B cell (primary cell): ENCODE data around the gene NCLN. TPM values are rescaled to one million over a fixed set of nuclear protein-coding genes. Genes with fewer than 3 reads are reported as not detected.

Source experiments
- ATAC-seq: fragments of 200-7000 bp; cut with Tn5 transposase; one replicate; pipeline ENCODE4 v1.10.0; 2021; ENCODE audit warnings: low read depth, mild to moderate bottlenecking, moderate number of reproducible peaks, moderate library complexity
- CTCF ChIA-PET: fragments of 350-600 bp; sonication (Branson Sonifier 250); formaldehyde crosslinking; loops from one replicate; lab custom pipeline; 2021; ENCODE audit warnings: antibody characterized with exemption, inconsistent platforms; lab: Charles Lee
- POLR2A ChIA-PET: fragments of 350-600 bp; sonication (Branson Sonifier 250); formaldehyde crosslinking; loops from one replicate; lab custom pipeline; 2021; ENCODE audit warnings: antibody characterized with exemption; lab: Charles Lee
- DNase-seq: peaks from one replicate; pipeline ENCODE4 v3.0.0; 2013
- H2AFZ ChIP-seq: 2 replicates; pipeline ENCODE4 v1.6.1; 2012; ENCODE audit warnings: mild to moderate bottlenecking, low read depth, low read length; ENCODE audit not compliant: insufficient read depth, poor library complexity, severe bottlenecking
- H3K27ac ChIP-seq, 2 donors: 1 replicate in 1 of 2; 2 replicates in 1 of 2; pipeline ENCODE4 v1.5.1; 2012 to 2013; ENCODE audit warnings: low read length in 2 of 2, mild to moderate bottlenecking in 2 of 2, moderate library complexity in 1 of 2
- H3K27me3 ChIP-seq, 4 experiments: fragments of 200-600 bp in 1 of 4; sonication (generic) in 1 of 4; replicated peaks in 1 of 4; 1 replicate in 2 of 4; 2 replicates in 2 of 4; pipeline versions ENCODE4 v1.6.1 to v1.7.0; 2013 to 2016; ENCODE audit warnings: low read length in 3 of 4, mild to moderate bottlenecking in 2 of 4, mixed read lengths in 1 of 4, moderate library complexity in 1 of 4; ENCODE audit not compliant: insufficient read depth in 4 of 4, control insufficient read depth in 3 of 4; ENCODE audit errors: control extremely low read depth in 1 of 4
- H3K36me3 ChIP-seq, 2 experiments: replicated peaks in 1 of 2; 1 replicate in 1 of 2; 2 replicates in 1 of 2; pipeline versions ENCODE4 v1.6.1 to v1.7.1; 2013; ENCODE audit warnings: low read length in 1 of 2; ENCODE audit not compliant: insufficient read depth in 2 of 2, control insufficient read depth in 1 of 2; ENCODE audit errors: control extremely low read depth in 1 of 2, extremely low read depth in 1 of 2
- H3K4me1 ChIP-seq, 2 donors: fragments of 200-600 bp in 1 of 2; sonication (generic) in 1 of 2; 1 replicate in 1 of 2; 2 replicates in 1 of 2; pipeline versions ENCODE4 v1.5.1 to v1.6.1; 2013 to 2017; ENCODE audit warnings: low read length in 2 of 2; ENCODE audit not compliant: control insufficient read depth in 2 of 2, insufficient read depth in 2 of 2
- H3K4me2 ChIP-seq: replicated peaks from 2 replicates; pipeline ENCODE3; 2012; ENCODE audit warnings: mild to moderate bottlenecking, low read depth, low read length; ENCODE audit not compliant: poor library complexity, severe bottlenecking
- H3K4me3 ChIP-seq, 5 experiments: fragments of 200-600 bp in 1 of 5; sonication (generic) in 1 of 5; 1 replicate in 3 of 5; 2 replicates in 2 of 5; pipeline versions ENCODE4 v1.5.1 to v1.7.0; 2011 to 2016; ENCODE audit warnings: low read length in 4 of 5, mild to moderate bottlenecking in 4 of 5, low read depth in 2 of 5, control low read depth in 1 of 5, moderate library complexity in 1 of 5; ENCODE audit not compliant: insufficient read depth in 1 of 5; ENCODE audit errors: control extremely low read depth in 1 of 5, extremely low read depth in 1 of 5
- H3K79me2 ChIP-seq: fragments of 200-600 bp; sonication (generic); one replicate; pipeline ENCODE4 v1.6.0; 2016; ENCODE audit warnings: low read length; ENCODE audit not compliant: control insufficient read depth, insufficient read depth
- H3K9ac ChIP-seq: fragments of 200-600 bp; sonication (generic); 2 replicates; pipeline ENCODE4 v1.6.1; 2017; ENCODE audit warnings: mild to moderate bottlenecking, low read length, moderate library complexity
- H3K9me3 ChIP-seq, 3 donors: one replicate each; pipeline versions ENCODE4 v1.6.1 to v1.7.1; 2013; ENCODE audit warnings: low read length in 2 of 3; ENCODE audit not compliant: control insufficient read depth in 2 of 3, insufficient read depth in 1 of 3; ENCODE audit errors: control extremely low read depth in 1 of 3
- H4K20me1 ChIP-seq: 2 replicates; pipeline ENCODE4 v1.6.0; 2012; ENCODE audit warnings: mild to moderate bottlenecking, low read length; ENCODE audit not compliant: insufficient read depth, control insufficient read depth, poor library complexity, severe bottlenecking
- H3K27ac Mint-ChIP-seq: one replicate; pipeline ENCODE4 v1.8.0; 2021; ENCODE audit warnings: mixed read lengths
- H3K27me3 Mint-ChIP-seq: one replicate; pipeline ENCODE4 v1.8.0; 2021; ENCODE audit warnings: mixed read lengths
- H3K4me1 Mint-ChIP-seq: one replicate; pipeline ENCODE4 v1.8.0; 2021; ENCODE audit warnings: mixed read lengths
- H3K4me3 Mint-ChIP-seq: one replicate; pipeline ENCODE4 v1.8.0; 2021; ENCODE audit warnings: mixed read lengths
- H3K9me3 Mint-ChIP-seq: one replicate; pipeline ENCODE4 v1.8.0; 2022; ENCODE audit warnings: mixed read lengths; ENCODE audit not compliant: insufficient read depth
- EZH2 ChIP-seq: IDR thresholded peaks from 2 replicates; pipeline ENCODE4 v1.6.1; 2012; ENCODE audit warnings: borderline replicate concordance, low read depth, mild to moderate bottlenecking, moderate library complexity, low read length; ENCODE audit not compliant: insufficient read depth, poor library complexity, severe bottlenecking
- WGBS: methylation state at CpG from one replicate; pipeline ENCODE4 v1.1.5; 2013; ENCODE audit warnings: missing lambda C conversion rate; ENCODE audit not compliant: insufficient coverage; 5-methylcytosine and 5-hydroxymethylcytosine counted together
- intact Hi-C: fragments of 100-400 bp; cut with micrococcal nuclease; formaldehyde crosslinking; loops from one replicate; pipeline ENCODE4 v1.10.0; 2022
- polyA plus RNA-seq: library from polyadenylated mRNA; depleted of rRNA; stranded (reverse); fragments of >200 nt; gene quantifications from 2 replicates; pipeline ENCODE4 v1.2.3, GENCODE V29; 2012
- total RNA-seq, 2 donors: library from RNA; stranded (reverse); fragments of 120-200 nt in 1 of 2; gene quantifications; 1 replicate in 1 of 2; 2 replicates in 1 of 2; pipeline versions ENCODE4 v1.2.3 to v1.2.4, GENCODE V29; 2013 to 2022
- TF ChIP-seq, protein P1 (sequence below): fragments of 200-600 bp; IDR thresholded peaks from one replicate; pipeline ENCODE4 v1.8.0; 2022; ENCODE audit warnings: antibody characterized with exemption, mild to moderate bottlenecking

Gene NCLN
- total and polyA plus RNA-seq, 2 donors (not counting 1 experiment from before 2014, with no cell fraction given) = 55.0 to 82.0 TPM

DNA sequence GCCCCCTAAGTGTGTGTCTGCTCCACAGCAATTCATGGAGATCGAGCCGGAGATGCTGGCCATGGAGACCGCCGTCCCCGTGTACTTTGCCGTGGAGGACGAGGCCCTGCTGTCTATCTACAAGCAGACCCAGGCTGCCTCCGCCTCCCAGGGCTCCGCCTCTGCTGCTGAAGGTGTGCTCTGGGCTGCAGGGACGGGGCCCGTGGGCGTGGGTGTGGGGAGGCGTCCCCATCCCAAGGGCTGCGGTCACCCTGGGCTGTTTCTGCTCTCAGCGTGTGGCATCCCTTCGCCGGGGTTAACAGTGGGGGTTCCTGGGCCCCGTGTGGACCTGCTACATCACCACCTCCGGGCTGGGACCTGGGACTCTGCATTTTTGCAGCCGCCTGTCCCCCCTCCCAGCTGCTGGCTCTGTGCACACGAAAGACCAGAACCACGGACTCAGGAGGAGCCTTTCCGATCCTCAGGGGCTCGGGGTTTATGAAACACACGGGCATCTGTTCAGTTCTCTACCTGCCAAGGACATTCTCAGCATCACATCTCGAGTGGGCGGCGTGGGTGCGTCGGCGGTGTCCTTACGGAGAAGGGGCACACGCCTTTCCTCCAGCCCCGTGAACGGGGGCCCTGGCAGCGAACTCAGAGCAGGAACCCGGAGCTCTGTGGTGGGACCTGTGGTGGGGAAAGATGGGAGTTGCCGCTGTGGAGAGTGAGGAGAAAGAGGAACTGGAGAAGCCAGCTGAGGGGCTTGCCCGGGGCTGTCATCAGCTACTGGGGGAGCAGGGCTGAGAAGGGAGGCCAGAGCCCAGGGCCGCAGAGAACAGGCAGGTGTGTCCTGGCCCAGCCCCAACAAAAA lies 7.8 kb downstream of the NCLN start:
- Mint-ChIP-seq H3K9me3 (no peaks in the 10 kb centered on the region), H3K4me1 (peaks cover 17% of the 10 kb centered on the region), H3K27ac (no peak overlapping the region), H3K27me3 (no peaks in the 10 kb centered on the region), H3K4me3 (no peak overlapping the region)
- 65% methylated on average over 38 of the region's 40 CpGs for WGBS
- Histone ChIP-seq H3K27me3 (no peaks in the 10 kb centered on the region), H3K9ac (no peak overlapping the region), H3K79me2 (peaks cover 55% of the 10 kb centered on the region), H3K4me1 (peaks cover 6 to 19% of the 10 kb centered on the region in 2 donors), H4K20me1 (peaks cover 55% of the 10 kb centered on the region), H2AFZ (no peak overlapping the region), H3K27ac (no peak overlapping the region), H3K4me2 (peak overlapping the region; percentile 12), H3K9me3 (peaks cover 0 to 11% (median 0%) of the 10 kb centered on the region in 3 donors), H3K4me3 (no peak overlapping the region), H3K36me3 (peaks cover 0 to 27% of the 10 kb centered on the region in 2 experiments)
- ATAC-seq (peak; percentile 28), DNase-seq (no peak)
- intact Hi-C loops = no loop called here
- ChIA-PET CTCF (no interaction called here), POLR2A (interaction anchor here (0.5 to 0.6 kb wide), 2 partner anchors 10 to 553 kb away, joined by 9 to 12 read pairs; no protein-coding TSS in a partner anchor)
- TF ChIP-seq, protein P1, sequence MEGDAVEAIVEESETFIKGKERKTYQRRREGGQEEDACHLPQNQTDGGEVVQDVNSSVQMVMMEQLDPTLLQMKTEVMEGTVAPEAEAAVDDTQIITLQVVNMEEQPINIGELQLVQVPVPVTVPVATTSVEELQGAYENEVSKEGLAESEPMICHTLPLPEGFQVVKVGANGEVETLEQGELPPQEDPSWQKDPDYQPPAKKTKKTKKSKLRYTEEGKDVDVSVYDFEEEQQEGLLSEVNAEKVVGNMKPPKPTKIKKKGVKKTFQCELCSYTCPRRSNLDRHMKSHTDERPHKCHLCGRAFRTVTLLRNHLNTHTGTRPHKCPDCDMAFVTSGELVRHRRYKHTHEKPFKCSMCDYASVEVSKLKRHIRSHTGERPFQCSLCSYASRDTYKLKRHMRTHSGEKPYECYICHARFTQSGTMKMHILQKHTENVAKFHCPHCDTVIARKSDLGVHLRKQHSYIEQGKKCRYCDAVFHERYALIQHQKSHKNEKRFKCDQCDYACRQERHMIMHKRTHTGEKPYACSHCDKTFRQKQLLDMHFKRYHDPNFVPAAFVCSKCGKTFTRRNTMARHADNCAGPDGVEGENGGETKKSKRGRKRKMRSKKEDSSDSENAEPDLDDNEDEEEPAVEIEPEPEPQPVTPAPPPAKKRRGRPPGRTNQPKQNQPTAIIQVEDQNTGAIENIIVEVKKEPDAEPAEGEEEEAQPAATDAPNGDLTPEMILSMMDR = no peak
- TF ChIP-seq EZH2 = no peak
